Neural cell (in vitro differentiated cells): ENCODE data around the gene ABL2.

Experiments
- CTCF ChIP-seq: fragments of 450-650 bp; IDR thresholded peaks from 2 replicates; pipeline ENCODE4 v1.5.1; 2014; ENCODE audit warnings: antibody characterized with exemption, mild to moderate bottlenecking, moderate library complexity; ENCODE audit not compliant: poor library complexity, severe bottlenecking
- EP300 ChIP-seq: fragments of 450-650 bp; conservative IDR thresholded peaks from 2 replicates; pipeline ENCODE4 v1.6.1; 2014; ENCODE audit warnings: antibody characterized with exemption, mild to moderate bottlenecking, moderate library complexity; ENCODE audit not compliant: poor library complexity, severe bottlenecking
- EZH2 ChIP-seq: fragments of 200-600, 300-800 bp; shearing (Covaris generic), sonication (generic); IDR thresholded peaks from 2 replicates; pipeline ENCODE4 v1.6.1; 2014; ENCODE audit warnings: antibody characterized with exemption, low read length, borderline replicate concordance, mild to moderate bottlenecking; ENCODE audit not compliant: insufficient read depth, poor library complexity, severe bottlenecking
- MXI1 ChIP-seq: fragments of 450-650 bp; conservative IDR thresholded peaks from 2 replicates; pipeline ENCODE4 v1.6.1; 2014; ENCODE audit warnings: antibody characterized with exemption, mild to moderate bottlenecking; ENCODE audit not compliant: poor library complexity, severe bottlenecking
- POLR2AphosphoS5 ChIP-seq: IDR thresholded peaks from 2 replicates; pipeline ENCODE4 v1.6.1; 2012
- RAD21 ChIP-seq: fragments of 450-650 bp; conservative IDR thresholded peaks from 2 replicates; pipeline ENCODE4 v1.6.1; 2014; ENCODE audit warnings: antibody characterized with exemption, mild to moderate bottlenecking, moderate library complexity

DNA sequence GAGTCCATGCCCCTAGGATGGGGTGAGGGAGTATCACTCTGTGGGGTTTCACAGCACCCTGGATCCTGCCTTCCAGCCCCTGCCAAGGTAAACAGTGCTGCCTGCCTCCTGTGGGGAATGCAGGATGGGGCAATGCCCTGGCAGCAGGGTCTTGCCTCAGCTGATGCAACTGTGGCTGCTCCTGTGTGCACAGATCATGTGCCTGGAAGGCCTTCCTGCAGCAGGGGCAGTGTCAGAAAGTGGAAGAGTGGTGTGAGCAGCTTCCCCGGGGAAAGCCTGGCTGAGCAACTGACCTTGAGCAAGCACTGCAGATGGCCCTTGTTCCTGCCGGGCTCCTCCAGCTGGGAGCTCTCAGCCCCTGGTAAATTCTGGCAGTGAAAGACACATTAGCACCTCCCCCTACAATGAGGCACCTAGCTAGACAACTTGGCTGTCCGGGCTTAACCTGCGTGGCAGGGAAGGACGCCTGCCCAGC, 137.7 kb downstream of the ABL2 start:
- TF ChIP-seq CTCF (no peak), POLR2AphosphoS5 (no peak), EP300 (no peak), EZH2 (no peak), MXI1 (no peak), RAD21 (no peak)
